ENCODE data around the gene ALMS1.
"Not testable (repeated sequence)": the region's sequence is repeated elsewhere in the genome, so short reads cannot be mapped to it uniquely, and the experiment has no call there.

ALMS1 gene

DNA sequence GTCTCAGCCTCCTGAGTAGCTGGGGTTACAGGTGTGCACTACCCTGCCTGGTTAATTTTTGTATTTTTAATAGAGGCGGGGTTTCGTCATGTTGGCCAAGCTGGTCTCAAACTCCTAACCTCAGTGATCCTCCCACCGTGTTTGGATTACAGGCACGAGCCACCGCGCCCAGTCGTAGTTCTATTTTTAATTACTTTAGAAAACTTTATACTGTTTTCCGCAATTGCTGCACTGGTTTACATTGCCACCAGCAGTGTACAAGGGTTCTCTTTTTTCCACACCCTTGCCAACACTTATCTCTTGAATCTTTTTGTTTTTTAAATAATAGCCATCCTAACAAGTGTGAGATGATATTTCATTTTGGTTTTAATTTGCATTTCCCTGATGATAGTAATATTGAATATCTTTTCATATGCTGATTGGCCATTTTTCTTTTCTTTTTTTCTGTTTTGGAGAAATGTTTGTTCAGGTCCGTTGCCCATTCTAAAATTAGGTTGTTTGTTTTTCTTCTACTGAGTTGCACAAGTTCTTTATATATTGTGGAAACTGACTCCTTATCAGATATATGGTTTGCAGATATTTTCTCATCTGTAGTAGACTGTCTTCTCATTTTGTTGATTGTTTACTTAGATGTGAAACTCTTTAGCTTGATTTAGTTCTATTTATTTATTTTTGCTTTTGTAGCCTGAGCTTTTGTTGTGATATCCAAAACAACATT, 16.9 kb downstream of the ALMS1 start:
- no peak for DNase-seq

DNA sequence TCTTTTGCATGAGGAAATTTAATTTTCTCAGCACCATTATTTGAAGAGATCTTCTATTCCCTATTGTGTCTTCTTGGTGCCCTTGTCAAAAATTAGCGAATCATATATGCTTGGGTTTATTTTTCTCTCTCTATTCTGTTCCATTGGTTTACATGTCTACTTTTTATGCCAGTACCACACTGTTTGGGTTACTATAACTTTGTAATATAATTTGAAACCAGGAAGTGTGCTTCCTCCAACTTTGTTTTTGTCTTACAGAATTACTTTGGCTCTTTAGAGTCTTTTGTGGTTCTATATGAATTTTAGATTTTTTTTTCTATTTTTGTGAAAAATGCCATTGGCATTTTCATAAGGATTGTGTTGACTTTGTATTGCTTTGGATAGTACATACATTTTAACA, 17.6 kb downstream of the ALMS1 start:
- DNase-seq = no peak

DNA sequence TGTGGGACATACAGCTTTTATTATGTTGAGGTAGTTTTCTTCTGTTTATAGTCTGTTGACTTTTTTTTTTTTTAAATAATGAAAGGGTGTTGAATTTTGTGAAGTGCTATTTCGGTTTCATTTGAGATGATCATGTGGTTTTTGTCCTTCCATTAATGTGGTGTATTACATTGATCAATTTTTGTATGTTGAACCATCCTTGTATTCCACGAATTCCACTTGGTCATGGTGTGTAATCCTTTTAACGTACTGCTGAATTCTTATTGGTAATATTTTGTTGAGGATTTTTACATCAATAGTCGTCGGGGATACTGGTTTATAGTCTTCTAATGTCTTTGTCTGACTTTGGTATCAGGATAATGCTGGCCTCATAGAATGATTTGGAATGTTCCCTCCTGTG, 18.8 kb downstream of the ALMS1 start:
- DNase-seq = no peak

DNA sequence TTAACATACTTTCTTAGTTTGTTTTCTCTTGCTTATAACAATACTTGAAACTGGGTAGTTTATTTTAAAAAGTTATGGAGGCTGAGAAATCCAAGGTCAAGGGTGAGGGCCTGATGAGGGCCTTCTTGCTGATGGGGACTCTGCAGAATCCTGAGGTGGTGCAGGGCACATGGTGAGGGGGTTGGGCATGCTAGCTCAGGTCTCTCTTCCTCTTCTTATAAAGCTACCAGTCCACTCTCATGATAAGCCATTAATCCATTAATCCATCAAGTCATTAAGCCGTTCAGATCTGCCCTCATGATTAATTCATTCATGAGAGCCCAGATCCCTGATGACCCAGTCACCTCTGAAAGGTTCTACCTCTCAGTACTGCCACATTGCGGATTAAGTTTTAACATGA, 21.4 kb downstream of the ALMS1 start:
- DNase-seq = no peak

DNA sequence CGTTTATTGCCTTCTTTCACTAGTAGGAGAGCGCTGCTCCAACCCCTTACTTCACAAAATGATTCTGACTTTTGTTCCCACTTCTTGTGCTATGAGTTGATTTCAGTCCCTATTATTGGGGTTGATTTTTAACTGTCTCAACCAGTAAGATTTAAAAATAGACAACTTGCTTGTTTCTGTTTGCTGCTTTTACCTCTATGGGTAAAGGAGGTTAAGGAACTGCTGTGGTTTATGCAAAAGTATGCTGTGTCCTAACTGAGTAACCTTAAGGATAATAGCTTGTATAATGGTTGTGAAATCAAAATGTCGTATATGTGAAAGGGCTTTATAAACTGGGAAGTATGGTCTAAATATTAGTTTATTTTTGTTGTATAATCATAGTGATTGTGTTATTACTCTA, 22.6 kb downstream of the ALMS1 start:
- no peak for DNase-seq

DNA sequence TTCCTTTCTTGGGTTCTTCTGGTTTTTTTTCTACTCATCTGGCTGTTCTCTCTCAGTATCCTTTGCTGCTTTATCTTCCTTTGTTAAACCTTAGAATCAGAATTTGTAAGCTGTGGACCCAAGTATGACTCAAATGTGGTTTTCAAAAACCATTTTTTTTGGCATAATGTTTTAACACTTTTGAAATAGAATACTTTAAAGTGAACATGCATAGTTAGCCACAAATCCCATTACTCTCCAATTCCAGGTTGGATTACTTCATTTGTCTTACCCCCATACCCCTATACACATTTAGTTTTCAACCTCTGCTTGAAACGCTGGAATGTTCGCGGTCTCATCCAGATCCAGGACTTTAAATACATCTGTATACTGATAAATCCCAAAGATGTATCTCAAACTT, 29.1 kb downstream of the ALMS1 start:
- no peak for DNase-seq

DNA sequence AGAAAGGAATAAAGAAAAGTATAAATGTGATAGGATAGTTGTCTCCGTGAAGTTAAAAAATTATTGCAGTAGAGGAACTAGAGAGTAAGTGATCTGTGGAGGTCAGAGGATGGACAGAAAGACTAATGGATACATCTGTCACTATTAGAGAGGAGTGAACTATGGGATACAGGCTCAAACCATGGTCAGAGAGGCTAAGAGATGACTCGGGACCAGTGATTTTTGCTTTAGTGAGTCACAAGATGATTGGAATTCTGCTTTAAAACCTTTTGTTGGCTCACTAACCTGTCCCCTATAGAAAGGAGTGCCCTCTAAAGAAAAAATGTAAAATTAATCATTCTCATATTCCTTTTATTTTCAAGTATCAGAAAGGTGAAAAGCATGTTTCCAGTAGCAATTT, 30.3 kb downstream of the ALMS1 start:
- no peak for DNase-seq

DNA sequence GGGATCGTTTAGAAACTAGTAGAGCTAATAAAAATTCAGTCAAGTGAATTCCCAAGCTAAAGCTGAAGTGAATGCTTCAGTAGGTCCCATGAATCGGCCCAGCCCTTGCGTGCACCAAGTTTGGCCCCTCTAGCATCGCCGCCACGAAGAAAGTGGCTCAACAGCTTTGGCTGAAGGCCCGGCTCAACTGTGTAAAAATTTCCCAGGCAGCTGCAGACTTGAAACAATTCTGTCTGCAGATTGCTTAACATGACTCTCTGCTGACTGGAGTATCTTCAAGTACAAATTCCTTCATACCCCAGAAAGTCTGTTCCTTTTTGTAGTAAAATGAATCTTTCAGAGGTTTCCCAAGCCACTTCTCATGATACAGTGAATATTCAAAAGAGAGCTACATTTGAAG, 32.7 kb downstream of the ALMS1 start:
- DNase-seq = no peak

DNA sequence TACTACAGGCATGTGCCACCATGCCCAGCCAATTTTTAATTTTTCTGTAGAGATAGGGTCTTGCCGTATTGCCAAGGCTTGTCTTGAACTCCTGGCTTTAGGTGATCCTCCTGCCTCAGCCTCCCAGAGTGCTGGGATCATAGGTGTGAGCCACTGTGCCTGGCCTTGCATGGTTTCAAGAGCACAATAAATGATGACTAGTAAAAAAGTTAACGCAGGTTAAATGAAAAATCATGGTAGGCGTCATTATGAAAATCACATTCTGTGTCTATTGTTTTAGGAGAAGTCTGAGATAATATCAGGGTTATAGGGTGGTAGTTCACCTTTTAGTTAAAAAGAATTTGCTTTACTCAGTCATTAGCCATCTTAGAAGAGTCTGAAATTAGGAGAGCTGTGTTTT, 38.3 kb downstream of the ALMS1 start:
- no peak for DNase-seq

DNA sequence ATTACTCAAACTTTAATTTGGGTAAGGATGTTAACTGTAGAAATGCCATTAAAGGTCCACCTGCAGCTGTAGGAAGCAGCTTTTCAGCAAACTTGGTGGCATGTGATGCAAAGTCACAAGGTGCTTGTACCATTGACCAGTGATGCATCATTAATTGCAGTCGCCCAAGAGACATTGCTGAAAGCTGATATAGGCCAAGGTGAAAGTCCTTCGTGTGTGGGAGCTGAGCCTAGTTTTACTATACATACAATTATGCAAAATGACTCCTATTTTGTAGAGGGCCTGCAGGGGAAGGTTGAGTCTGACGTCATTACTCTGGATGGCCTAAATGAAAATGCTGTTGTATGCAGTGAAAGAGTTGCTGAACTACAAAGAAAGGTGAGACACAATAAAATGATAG, 40.5 kb downstream of the ALMS1 start:
- DNase-seq = no peak

DNA sequence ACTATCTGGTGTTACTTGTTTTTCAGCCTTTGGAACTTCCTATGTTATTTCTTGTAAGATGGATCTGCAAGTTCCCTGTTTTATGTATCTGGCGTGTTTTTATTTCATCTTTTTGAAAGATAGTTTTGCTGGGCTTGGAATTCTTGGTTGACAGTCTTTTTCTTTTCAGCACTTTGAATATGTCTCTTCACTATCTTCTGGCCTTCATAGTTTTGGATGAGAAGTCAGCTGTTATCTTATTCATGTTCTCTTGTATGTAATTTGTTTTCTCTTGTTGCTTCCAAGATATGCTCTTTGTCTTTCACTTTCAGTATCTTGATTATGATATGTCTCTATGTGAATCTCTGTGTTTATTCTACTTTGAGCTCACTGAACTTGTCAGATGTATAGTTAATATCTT, 50.4 kb downstream of the ALMS1 start:
- no peak for DNase-seq

DNA sequence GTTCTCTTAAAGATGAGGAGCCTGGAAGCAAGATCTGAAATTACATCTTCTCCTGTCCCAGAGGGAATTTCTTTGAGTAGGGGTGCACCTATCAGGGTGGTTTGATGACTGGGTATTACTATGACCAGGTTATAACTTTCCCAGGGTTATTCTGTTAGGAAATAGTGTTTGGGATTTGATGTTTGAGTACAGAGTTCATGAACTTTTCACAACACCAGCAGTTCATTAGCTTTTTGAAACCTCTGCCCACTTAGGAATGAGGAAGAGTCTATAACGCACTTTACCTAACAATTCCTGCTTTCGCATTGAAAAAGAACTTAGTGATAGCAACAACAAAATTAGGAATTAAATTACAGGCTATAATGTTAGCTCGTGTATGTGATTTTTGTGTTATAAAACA, 58.6 kb downstream of the ALMS1 start:
- no peak for DNase-seq

DNA sequence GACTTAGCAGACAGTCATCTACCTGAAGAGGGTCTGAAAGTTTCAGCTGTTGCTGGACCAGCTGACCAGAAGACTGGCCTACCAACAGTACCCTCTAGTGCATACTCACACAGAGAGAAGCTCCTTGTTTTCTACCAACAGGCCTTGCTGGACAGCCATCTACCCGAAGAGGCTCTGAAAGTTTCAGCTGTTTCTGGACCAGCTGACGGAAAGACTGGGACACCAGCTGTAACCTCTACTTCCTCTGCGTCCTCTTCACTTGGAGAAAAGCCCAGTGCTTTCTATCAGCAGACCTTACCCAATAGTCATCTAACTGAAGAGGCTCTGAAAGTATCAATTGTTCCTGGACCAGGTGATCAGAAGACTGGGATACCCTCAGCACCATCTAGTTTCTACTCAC, 63.2 kb downstream of the ALMS1 start:
- no peak for DNase-seq

DNA sequence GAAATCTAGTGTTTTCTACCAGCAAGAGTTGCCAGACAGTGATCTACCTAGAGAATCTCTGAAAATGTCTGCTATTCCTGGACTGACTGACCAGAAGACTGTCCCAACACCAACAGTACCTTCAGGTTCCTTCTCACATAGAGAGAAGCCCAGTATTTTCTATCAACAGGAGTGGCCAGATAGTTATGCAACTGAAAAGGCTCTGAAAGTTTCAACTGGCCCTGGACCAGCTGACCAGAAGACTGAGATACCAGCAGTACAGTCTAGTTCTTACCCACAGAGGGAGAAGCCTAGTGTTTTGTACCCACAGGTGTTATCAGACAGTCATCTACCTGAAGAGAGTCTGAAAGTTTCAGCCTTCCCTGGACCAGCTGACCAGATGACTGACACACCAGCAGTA, 63.8 kb downstream of the ALMS1 start:
- DNase-seq = no peak

DNA sequence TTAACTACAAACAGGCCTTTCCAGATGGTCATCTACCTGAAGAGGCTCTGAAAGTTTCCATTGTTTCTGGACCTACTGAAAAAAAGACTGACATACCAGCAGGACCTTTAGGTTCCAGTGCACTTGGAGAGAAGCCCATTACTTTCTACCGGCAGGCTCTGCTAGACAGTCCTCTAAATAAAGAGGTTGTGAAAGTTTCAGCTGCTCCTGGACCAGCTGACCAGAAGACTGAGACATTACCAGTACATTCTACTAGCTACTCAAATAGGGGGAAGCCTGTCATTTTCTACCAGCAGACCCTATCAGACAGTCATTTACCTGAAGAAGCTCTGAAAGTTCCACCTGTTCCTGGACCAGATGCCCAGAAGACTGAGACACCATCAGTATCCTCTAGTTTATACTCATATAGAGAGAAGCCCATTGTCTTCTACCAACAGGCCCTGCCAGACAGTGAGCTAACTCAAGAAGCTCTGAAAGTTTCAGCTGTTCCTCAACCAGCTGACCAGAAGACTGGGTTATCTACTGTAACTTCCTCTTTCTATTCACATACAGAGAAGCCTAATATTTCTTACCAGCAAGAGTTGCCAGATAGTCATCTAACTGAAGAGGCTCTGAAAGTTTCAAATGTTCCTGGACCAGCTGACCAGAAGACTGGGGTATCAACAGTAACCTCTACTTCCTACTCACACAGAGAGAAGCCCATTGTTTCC, 65.8 kb downstream of the ALMS1 start:
- DNase-seq = no peak

DNA sequence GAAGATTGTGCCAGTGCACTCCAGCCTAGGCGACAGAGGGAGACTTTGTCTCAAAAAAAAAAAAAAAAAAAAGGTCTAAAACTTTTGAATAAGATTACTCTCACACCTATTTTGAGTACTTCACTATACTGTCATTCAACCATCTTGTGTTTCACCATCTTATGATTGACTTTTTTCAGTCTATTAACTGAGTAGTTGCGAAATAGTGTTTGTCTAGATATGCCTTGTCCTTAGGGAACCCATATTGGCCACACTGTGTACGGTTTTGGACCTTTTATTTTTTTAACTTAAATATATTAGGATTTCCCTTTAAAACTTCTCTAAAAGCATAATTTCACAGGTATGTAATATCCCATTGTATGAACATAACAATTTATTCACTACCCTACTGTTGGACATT, 72.3 kb downstream of the ALMS1 start:
- DNase-seq = no peak

DNA sequence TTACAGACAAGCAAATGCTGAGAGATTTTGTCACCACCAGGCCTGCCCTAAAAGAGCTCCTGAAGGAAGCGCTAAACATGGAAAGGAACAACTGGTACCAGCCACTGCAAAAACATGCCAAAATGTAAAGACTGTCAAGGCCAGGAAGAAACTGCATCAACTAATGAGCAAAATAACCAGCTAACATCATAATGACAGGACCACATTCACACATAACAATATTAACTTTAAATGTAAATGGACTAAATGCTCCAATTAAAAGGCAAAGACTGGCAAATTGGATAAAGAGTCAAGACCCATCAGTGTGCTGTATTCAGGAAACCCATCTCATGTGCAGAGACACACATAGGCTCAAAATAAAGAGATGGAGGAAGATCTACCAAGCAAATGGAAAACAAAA, 76.8 kb downstream of the ALMS1 start:
- not testable (repeated sequence) for DNase-seq

DNA sequence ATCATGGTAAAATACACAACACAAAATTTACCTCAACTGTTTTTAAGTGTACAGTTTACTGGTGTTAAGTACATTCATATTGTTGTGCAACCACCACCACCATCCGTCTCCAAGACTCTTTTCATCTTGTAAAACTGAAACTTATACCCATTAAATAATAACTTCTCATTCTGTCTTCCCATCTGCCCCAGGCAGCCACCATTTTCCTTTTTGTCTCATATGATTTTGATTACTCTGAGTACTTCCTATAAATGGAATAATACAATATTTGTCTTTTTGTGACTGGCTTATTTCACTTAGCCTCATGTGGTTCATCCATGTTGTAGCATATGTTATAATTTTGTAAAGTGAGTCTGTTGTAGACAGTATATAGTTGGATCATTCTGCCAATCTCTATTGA, 82.7 kb downstream of the ALMS1 start:
- no peak for DNase-seq

DNA sequence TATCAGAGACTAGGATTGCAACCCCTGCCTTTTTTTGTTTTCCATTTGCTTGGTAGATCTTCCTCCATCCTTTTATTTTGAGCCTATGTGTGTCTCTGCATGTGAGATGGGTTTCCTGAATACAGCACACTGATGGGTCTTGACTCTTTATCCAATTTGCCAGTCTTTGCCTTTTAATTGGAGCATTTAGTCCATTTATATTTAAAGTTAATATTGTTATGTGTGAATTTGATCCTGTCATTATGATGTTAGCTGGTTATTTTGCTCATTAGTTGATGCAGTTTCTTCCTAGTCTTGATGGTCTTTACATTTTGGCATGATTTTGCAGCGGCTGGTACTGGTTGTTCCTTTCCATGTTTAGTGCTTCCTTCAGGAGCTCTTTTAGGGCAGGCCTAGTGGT, 98.2 kb downstream of the ALMS1 start:
- DNase-seq = not testable (repeated sequence)

DNA sequence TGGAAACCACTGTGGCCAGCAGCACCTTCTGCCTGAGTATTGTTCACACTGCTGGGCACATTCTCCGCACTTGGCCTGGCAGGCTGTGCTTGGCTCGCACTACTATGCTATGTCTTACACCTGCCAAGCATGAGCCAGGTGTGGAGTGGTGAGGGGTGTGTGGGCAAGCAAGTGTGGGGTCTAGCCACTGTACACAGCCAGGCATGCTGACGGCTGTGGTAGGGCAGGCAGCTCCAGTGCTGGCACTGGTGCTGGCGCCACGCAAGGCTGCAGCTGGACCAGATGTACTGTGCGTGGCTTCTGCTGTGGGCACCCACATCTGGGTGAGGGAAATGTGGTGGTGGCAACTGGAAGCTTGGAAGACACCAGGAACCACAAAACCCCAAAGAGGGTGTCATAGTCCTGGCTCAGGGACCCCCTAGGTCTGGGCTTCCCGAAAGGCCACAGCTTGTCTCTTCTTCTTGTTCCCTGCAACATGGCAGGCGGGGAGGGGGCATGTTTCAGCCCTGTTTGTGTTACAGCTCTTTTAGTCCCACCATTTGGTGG, 101.5 kb downstream of the ALMS1 start:
- no peak for DNase-seq

DNA sequence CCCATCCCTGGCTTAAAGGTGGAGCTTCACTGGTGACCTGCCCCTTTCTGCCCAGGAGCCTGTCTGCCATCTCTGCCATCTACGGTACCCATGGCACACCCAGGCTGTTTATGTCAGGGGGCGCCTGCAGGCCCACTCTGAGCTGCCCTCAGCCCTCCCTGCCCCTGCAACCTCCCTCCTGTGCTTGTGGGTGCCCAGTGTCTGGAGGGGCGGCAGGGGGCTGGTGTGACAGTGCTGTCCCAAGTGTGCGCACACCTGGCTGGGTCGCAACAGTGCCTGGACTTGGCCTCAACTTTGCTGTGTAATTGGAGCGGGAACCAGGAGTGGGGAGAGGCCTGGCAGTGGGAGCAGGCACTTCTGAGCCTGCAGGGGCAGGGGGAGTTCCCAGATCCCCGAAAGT, 102.4 kb downstream of the ALMS1 start:
- DNase-seq = no peak

DNA sequence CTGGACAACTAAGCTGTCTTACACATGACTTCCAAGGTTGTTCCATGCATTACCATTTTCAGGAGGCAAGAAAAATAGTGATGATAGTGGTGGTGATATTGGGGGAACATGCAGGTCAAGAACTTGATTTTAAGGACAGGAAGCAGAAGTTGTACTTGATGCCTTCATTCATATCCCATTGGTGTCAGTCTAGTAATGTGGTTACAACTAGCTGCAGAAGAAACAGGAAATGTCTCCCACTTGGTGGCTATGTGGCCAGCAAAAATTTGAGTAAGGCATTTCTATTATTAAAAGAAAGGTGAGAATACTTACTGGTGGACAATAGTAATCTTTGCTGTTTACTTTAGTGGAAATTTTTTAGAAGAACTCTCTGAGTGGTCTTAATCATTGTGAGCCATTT, 103.4 kb downstream of the ALMS1 start:
- DNase-seq = no peak

DNA sequence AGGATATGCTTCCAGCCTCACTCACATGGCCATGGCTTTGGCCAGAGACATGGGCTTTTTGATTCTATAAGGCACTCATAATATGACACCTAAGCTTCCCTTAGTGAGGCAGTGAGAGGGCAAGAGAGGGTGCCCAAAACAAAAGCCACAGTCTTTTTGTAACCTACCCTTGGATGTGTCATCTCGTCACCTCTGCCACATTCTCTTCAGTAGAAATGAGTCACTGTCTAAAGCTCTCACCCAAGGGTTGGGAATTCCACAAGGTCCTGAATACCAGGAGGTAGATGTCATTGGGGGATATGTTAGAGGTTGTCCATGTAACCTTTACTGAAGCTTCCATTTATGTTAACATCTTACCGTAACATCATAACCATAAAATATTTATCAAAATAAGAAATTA, 108.4 kb downstream of the ALMS1 start:
- no peak for DNase-seq

DNA sequence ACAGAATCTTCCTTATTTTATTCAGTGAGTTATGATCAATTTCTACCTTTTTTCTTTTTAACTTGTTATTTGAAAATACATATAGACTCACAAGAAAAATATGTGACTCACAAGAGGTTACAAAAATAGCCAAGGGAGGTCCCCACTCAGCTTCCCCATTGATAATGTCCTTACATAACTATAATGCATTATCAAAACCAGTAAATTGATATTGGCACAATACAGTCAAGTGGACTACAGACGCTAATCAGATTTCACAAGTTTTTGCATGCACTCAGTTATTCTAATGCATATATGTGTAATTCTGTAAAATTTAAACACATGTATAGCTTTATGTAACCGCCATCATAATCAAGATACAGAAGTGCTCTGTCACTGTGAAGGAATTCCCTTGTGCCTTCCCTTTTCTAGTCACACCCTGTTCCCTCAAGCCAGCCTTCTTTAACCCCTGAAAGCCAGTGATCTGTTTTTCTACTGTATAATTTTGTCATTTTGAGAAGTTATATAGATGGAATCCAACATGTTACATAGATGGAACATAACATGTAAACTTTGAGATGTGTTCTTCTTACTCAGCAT, 118.4 kb downstream of the ALMS1 start:
- DNase-seq = no peak
